Calu3 (cell line): ENCODE measurements around the gene GABRB1. TPM values are rescaled to one million over a fixed set of nuclear protein-coding genes. Genes with fewer than 3 reads are reported as not detected.

ENCODE experiments used
- BruUV-seq: library from RNA; stranded (reverse); fragments of 400-500 nt; replicated peaks from 2 replicates; lab custom pipeline; 2021; lab: Mats Ljungman, UMichigan
- CTCF ChIA-PET: fragments of 300-600 bp; sonication (Branson Sonifier 250); formaldehyde crosslinking; loops from one replicate; lab custom pipeline; 2022; ENCODE audit warnings: antibody characterized with exemption; lab: Charles Lee
- DNase-seq: peaks from one replicate; pipeline ENCODE4 v3.0.0; 2022
- H3K27ac Mint-ChIP-seq: one replicate; pipeline ENCODE4 v1.8.0; 2022; ENCODE audit warnings: mixed read lengths; ENCODE audit not compliant: unreplicated experiment
- H3K27me3 Mint-ChIP-seq: one replicate; pipeline ENCODE4 v1.8.0; 2022; ENCODE audit warnings: mixed read lengths; ENCODE audit not compliant: unreplicated experiment
- H3K36me3 Mint-ChIP-seq: one replicate; pipeline ENCODE4 v1.8.0; 2022; ENCODE audit warnings: mild to moderate bottlenecking, moderate library complexity, mixed read lengths; ENCODE audit not compliant: insufficient read depth, unreplicated experiment
- H3K4me1 Mint-ChIP-seq: one replicate; pipeline ENCODE4 v1.8.0; 2022; ENCODE audit warnings: mild to moderate bottlenecking, low read depth, mixed read lengths; ENCODE audit not compliant: unreplicated experiment
- H3K4me3 Mint-ChIP-seq: one replicate; pipeline ENCODE4 v1.8.0; 2022; ENCODE audit warnings: mild to moderate bottlenecking, low read depth, moderate library complexity, mixed read lengths; ENCODE audit not compliant: unreplicated experiment
- H3K9me3 Mint-ChIP-seq: one replicate; pipeline ENCODE4 v1.8.0; 2022; ENCODE audit warnings: low read depth, mixed read lengths; ENCODE audit not compliant: unreplicated experiment
- intact Hi-C: fragments of 100-400 bp; cut with micrococcal nuclease; formaldehyde crosslinking; loops from one replicate; pipeline ENCODE4 v1.10.0; 2022; ENCODE audit not compliant: unreplicated experiment
- total RNA-seq: library from RNA; stranded (reverse); gene quantifications from 2 replicates; pipeline ENCODE4 v1.2.3, GENCODE V29; 2022
- TF ChIP-seq, protein P1 (sequence below): fragments of 200-600 bp; IDR thresholded peaks from one replicate; pipeline ENCODE4 v1.8.0; 2022; ENCODE audit warnings: antibody characterized with exemption; ENCODE audit not compliant: unreplicated experiment

The GABRB1 gene
- total RNA-seq, 1 experiment from 2014 or later, result not detected

DNA sequence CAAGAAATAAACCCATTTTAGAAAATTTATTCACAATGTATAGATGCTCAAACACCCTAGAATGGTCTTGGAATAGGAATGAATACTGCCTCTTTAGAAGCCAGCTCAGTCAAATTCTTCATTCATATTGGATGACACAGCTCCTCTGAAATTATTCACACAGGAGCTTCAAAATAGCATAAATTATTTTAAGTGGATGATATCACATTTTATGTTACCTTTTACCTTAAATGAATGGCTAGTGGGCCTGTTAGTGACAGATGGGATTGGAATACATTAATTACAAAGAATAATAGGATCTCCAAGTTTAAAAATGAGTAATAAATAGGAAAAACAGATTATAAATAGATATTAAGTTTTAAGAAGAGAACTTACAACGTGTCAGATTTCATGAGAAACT, 184.4 kb downstream of the GABRB1 start:
- Mint-ChIP-seq H3K4me1 (peaks cover 21% of the 10 kb centered on the region), H3K27me3 (no peaks in the 10 kb centered on the region), H3K36me3 (no peaks in the 10 kb centered on the region), H3K4me3 (no peak overlapping the region), H3K27ac (no peak overlapping the region), H3K9me3 (no peaks in the 10 kb centered on the region)
- DNase-seq, result no peak
- CTCF ChIA-PET, result interaction anchor here (0.8 kb wide), 1 partner anchor 93 kb away, joined by 3 read pairs; no protein-coding TSS in a partner anchor
- TF ChIP-seq, protein P1, sequence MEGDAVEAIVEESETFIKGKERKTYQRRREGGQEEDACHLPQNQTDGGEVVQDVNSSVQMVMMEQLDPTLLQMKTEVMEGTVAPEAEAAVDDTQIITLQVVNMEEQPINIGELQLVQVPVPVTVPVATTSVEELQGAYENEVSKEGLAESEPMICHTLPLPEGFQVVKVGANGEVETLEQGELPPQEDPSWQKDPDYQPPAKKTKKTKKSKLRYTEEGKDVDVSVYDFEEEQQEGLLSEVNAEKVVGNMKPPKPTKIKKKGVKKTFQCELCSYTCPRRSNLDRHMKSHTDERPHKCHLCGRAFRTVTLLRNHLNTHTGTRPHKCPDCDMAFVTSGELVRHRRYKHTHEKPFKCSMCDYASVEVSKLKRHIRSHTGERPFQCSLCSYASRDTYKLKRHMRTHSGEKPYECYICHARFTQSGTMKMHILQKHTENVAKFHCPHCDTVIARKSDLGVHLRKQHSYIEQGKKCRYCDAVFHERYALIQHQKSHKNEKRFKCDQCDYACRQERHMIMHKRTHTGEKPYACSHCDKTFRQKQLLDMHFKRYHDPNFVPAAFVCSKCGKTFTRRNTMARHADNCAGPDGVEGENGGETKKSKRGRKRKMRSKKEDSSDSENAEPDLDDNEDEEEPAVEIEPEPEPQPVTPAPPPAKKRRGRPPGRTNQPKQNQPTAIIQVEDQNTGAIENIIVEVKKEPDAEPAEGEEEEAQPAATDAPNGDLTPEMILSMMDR, result no peak
- intact Hi-C loops, result no loop called here
- no TSS peak for BruUV-seq

DNA sequence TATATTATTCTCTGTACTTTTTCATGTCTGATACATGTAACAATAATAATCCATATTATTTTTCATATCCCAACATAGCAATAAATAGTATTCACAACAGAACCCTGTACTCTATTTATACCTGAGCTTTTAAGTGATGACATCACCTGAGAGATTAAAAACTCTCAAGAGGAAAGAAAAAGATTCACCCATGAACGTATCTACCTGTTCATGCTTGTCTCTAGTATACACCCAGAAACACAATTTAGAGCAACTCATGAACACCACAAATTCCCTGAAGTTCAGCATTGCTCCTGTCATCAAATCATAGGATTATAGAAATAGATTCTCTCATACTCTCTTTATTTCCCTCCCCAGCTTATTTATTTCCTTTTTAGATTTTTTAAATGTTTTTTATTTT, 185.9 kb downstream of the GABRB1 start:
- peaks cover 21% of the 10 kb centered on the region for H3K4me1 Mint-ChIP-seq
- no TSS peak for BruUV-seq
- no peaks in the 10 kb centered on the region for H3K36me3 Mint-ChIP-seq
- TF ChIP-seq, protein P1, result no peak
- no peak overlapping the region for H3K27ac Mint-ChIP-seq
- no peak overlapping the region for H3K4me3 Mint-ChIP-seq
- no peaks in the 10 kb centered on the region for H3K27me3 Mint-ChIP-seq
- DNase-seq, result no peak
- CTCF ChIA-PET, result no interaction called here
- H3K9me3 Mint-ChIP-seq, result no peaks in the 10 kb centered on the region
- intact Hi-C loops, result no loop called here

DNA sequence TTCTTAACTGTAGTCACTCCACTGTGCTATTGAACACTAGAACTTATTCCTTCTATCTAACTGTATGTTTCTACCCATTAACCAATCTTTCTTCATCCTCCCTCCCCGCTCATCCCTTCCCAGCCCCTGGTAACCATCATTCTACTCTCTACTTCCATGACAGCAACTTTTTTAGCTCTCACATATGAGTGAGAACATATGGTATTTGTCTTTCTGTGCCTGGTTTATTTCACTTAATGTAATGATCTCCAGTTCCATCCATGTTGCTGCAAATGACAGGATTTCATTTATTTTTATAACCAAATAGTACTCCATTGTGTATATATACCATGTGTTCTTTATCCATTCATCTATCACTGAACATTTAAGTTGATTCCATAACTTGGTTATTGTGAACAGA, 186.5 kb downstream of the GABRB1 start:
- Mint-ChIP-seq H3K9me3 (no peaks in the 10 kb centered on the region), H3K4me1 (peaks cover 18% of the 10 kb centered on the region), H3K4me3 (no peak overlapping the region), H3K36me3 (no peaks in the 10 kb centered on the region), H3K27me3 (no peaks in the 10 kb centered on the region), H3K27ac (no peak overlapping the region)
- CTCF ChIA-PET, result no interaction called here
- TF ChIP-seq, protein P1, result no peak
- intact Hi-C loops, result no loop called here
- no TSS peak for BruUV-seq
- DNase-seq, result no peak

DNA sequence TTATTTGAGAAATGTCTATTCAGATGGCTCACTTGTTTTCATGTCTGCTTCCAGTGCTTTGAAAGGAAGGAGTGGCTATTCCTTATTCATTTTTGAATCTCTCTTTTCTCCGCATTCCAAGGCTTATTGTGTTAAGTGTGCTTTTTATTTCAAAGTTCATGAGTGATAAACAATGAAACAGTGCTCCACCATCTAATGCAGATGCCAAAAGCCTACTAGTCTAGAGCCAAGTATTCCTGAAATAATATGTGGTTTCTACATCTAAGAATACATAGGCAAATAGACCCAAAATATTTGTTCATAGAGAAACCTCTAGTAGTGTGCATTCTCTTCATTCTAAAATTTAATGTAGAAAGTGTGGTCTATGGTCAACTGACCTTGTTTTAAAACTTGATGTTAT, 187.3 kb downstream of the GABRB1 start:
- Mint-ChIP-seq H3K4me3 (no peak overlapping the region), H3K27me3 (no peaks in the 10 kb centered on the region), H3K27ac (no peak overlapping the region), H3K36me3 (no peaks in the 10 kb centered on the region), H3K4me1 (peaks cover 10% of the 10 kb centered on the region), H3K9me3 (no peaks in the 10 kb centered on the region)
- no TSS peak for BruUV-seq
- CTCF ChIA-PET, result no interaction called here
- intact Hi-C loops, result no loop called here
- TF ChIP-seq, protein P1, result no peak
- no peak for DNase-seq
